Measurements from ENCODE around the gene SLC6A8.

- TF ChIP-seq CTCF (IDR thresholded peaks at IDR 0.05) (no peak), EZH2 (IDR thresholded peaks at IDR 0.05) (no peak), EZH2phosphoT487 (IDR thresholded peaks at IDR 0.05) (no peak)
Measured at GRCh38 chrX:153648358-153649177, 39.2 kb upstream of the SLC6A8 start.

Data from neural progenitor cell (in vitro differentiated cells).